Measurements from ENCODE around the gene CDK15.
"Not testable (repeated sequence)": the region's sequence is repeated elsewhere in the genome, so short reads cannot be mapped to it uniquely, and the experiment has no call there.

Gene CDK15

GRCh38 chr2:201794294-201794693 lies 12.0 kb upstream of the CDK15 start:
- no peak overlapping the region for H3K4me3 ChIP-seq (ENCODE audit: low read depth, low read length)
- no peak for DNase-seq (ENCODE audit: low read depth)
- in situ Hi-C loops (cut with HindIII; ENCODE audit: low sequenced_read_pairs) = no loop called here
- TF ChIP-seq CTCF (IDR thresholded peaks at IDR 0.05; ENCODE audit: low read depth, low read length, missing control alignments) = no peak

GRCh38 chr2:201795607-201796477 lies 10.5 kb upstream of the CDK15 start:
- peak; percentile 80 for TF ChIP-seq CTCF (IDR thresholded peaks at IDR 0.05; ENCODE audit: low read depth, low read length, missing control alignments)
- in situ Hi-C loops (cut with HindIII; ENCODE audit: low sequenced_read_pairs) = no loop called here
- no peak for DNase-seq (ENCODE audit: low read depth)
- H3K4me3 ChIP-seq (ENCODE audit: low read depth, low read length) = no peak overlapping the region

- TF ChIP-seq CTCF (IDR thresholded peaks at IDR 0.05; ENCODE audit: low read depth, low read length, missing control alignments) = no peak
- no peak overlapping the region for H3K4me3 ChIP-seq (ENCODE audit: low read depth, low read length)
- no peak for DNase-seq (ENCODE audit: low read depth)
- in situ Hi-C loops (cut with HindIII; ENCODE audit: low sequenced_read_pairs) = no loop called here
Observed at GRCh38 chr2:201796478-201796865, 9.9 kb upstream of the CDK15 start.

- no peak for TF ChIP-seq CTCF (IDR thresholded peaks at IDR 0.05; ENCODE audit: low read depth, low read length, missing control alignments)
- DNase-seq (ENCODE audit: low read depth) = peak; percentile 88
- no peak overlapping the region for H3K4me3 ChIP-seq (ENCODE audit: low read depth, low read length)
- in situ Hi-C loops (cut with HindIII; ENCODE audit: low sequenced_read_pairs) = no loop called here
Observed at GRCh38 chr2:201797175-201797840, 9.0 kb upstream of the CDK15 start.

- no peak overlapping the region for H3K4me3 ChIP-seq (ENCODE audit: low read depth, low read length)
- in situ Hi-C loops (cut with HindIII; ENCODE audit: low sequenced_read_pairs) = no loop called here
- peak; percentile 94 for DNase-seq (ENCODE audit: low read depth)
- no peak for TF ChIP-seq CTCF (IDR thresholded peaks at IDR 0.05; ENCODE audit: low read depth, low read length, missing control alignments)
Observed at GRCh38 chr2:201798252-201798913, 8.0 kb upstream of the CDK15 start.

GRCh38 chr2:201798914-201799285 lies 7.4 kb upstream of the CDK15 start:
- TF ChIP-seq CTCF (IDR thresholded peaks at IDR 0.05; ENCODE audit: low read depth, low read length, missing control alignments) = peak; percentile 65
- in situ Hi-C loops (cut with HindIII; ENCODE audit: low sequenced_read_pairs); H3K4me3 ChIP-seq (ENCODE audit: low read depth, low read length); DNase-seq (ENCODE audit: low read depth): not testable (repeated sequence)

All from astrocyte of the cerebellum (primary cell).